Measurements from ENCODE around the gene RPS27A.
"Not testable (repeated sequence)": the region's sequence is repeated elsewhere in the genome, so short reads cannot be mapped to it uniquely, and the experiment has no call there.

GRCh38 chr2:55259586-55259985, 27.1 kb downstream of the RPS27A start:
- not testable (repeated sequence) for TF ChIP-seq POLR2A (IDR thresholded peaks at IDR 0.05; ENCODE audit: extremely low read depth, insufficient read length); CTCF (IDR thresholded peaks at IDR 0.05; ENCODE audit: low read depth, low read length)

Data from NB4 (cell line).